ENCODE measurements around the gene SETD2.
A peak's percentile ranks its signal among the peaks of the same experiment; 100 is the strongest.
"Not testable (repeated sequence)": the region's sequence is repeated elsewhere in the genome, so short reads cannot be mapped to it uniquely, and the experiment has no call there.

Gene SETD2

DNA sequence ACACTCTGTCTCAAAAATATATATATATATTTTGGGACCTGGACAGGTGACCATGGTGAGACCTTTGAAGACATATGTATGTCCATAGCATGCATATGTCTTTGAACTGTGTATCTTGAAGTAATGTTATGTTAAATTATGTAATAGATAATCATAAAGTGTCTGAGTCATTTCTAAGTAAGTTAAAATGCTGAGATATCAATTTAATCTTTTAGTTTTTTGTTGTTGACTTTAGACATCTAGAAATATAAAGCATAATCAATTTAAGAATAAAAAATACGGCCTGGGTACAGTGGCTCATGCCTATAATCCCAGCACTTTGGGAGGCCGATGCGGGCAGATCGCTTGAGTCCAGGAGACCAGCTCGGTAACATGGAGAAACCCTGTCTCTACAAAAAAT is 12.7 kb upstream of the SETD2 start:
- no peak for TF ChIP-seq JUND (IDR thresholded peaks at IDR 0.05; ENCODE audit: low read depth)
- in situ Hi-C loops (cut with HindIII; ENCODE audit: low pct_unique_long_range_greater_than_20kb, low sequenced_read_pairs) = no loop called here
- DNase-seq (ENCODE audit: low read depth in 1 of 2, low spot score in 1 of 2) = no peak

DNA sequence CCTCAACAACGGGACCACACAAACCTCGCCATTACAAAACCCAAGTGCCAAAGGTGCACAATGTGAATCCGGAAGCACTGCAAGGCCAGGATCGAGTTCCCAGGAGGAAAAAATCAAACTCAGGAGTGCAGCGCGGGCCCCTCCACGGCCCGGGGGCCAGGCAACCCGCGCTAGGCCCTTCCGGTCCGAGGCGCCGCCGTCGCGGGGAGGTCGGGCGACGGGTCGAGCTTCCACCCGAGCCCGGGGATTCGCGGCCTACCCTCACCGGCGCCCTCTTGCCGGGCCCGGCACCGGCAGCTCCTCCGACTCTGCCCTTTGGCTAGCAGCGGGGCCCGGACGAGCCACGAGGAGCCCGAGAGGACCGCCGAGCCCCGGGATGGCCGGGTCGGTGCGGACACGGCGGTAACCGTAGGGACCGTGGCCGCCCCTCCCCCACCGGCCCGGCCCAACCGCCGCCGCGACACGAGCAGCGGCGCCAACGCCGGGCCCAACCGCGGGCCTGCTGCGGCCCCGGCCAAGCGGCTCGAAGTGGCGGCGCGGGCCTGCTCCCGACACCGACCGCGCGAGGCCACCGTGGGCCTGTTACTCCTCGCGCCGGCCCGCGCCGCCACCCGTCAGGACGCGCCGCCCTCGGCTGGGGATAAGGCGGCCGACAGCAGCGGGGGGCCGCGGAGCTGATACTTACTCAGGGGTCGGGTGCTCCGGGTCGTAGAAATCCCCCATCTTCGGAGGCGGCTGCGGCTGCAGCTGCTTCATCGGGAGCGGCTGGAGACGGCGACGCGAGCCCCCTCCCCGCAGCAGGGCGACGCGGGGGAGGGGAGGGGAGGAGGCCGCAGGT is 525 bp downstream of the SETD2 start:
- TF ChIP-seq JUND (IDR thresholded peaks at IDR 0.05; ENCODE audit: low read depth) = no peak
- in situ Hi-C loops (cut with HindIII; ENCODE audit: low pct_unique_long_range_greater_than_20kb, low sequenced_read_pairs) = no loop called here
- peak; percentile 11 to 31 for DNase-seq (ENCODE audit: low read depth in 1 of 2, low spot score in 1 of 2)

DNA sequence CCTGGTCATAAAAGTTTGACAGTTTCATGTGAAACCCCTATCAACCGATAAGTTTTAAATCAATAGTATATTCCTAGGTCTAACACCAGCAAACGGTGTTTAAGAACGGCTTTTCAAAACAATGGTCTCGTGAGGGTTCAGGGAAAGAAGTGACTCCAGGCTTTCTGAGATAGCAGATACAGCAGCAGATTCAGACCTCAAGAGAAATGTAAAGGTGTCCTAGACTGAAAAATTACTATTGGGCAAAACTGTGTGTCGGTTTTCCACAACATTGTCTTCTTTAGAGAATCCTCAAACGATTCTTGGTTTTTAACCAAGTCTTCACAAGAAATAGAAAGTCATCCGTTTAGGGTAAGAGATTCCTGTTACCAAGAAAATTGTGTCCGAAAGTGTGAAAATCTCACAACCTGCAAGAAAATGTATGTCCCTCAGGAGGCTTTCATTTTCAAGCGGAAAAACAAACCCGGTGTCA is 1.2 kb downstream of the SETD2 start:
- peak in 1 of 2 experiments; percentile 15 for DNase-seq (ENCODE audit: low read depth in 1 of 2, low spot score in 1 of 2)
- TF ChIP-seq JUND (IDR thresholded peaks at IDR 0.05; ENCODE audit: low read depth) = no peak
- in situ Hi-C loops (cut with HindIII; ENCODE audit: low pct_unique_long_range_greater_than_20kb, low sequenced_read_pairs) = no loop called here

DNA sequence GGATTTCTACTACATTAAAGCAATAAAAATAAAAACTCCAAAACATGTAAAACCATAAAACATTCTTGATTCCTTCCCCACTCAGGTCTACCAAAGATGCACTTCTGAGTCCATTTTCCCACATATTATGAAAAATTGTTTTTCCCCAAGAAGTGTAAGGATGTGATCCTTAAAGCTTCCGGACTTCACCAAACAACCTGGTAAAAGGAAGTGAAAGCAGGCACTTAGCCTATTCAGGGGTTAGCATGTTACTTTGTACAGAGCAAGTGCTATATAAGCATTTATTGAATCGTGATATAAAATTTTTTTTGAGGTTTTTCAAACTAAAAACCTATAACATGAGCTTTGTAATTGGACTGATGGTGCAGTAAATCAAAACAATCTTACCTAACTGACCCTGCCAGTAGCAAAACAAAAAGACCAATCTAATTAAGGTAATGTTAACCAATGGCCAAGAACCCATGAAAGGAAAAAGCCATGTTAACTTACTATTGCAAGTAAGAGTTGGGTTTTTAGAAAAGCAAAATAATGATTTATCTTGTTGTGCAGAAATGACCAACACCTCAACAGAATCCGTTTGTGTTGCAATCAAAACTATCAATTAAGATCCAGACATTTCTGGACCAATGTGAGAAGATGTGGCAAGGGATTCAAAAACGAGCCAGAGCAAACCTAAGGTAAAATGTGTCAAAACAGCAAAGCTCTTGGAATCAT is 1.8 kb downstream of the SETD2 start:
- in situ Hi-C loops (cut with HindIII; ENCODE audit: low pct_unique_long_range_greater_than_20kb, low sequenced_read_pairs) = no loop called here
- TF ChIP-seq JUND (IDR thresholded peaks at IDR 0.05; ENCODE audit: low read depth) = no peak
- DNase-seq (ENCODE audit: low read depth in 1 of 2, low spot score in 1 of 2) = no peak

DNA sequence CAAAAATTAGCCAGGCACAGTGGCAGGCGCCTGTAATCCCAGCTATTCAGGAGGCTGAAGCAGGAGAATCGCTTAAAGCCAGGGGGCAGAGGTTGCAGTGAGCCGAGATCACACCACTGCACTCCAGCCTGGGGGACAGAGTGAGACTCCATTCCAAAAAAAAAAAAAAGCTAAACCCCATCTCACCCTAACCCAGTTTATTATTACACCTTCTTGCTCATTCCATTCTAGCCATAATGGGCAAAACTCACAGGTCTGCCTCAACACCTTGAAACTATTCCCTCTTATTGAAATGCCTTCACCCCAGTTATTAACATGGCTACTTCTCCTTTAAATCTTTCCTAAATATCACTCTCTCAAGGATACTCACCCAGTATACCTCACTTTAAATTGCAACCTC is 4.1 kb downstream of the SETD2 start:
- in situ Hi-C loops (cut with HindIII; ENCODE audit: low pct_unique_long_range_greater_than_20kb, low sequenced_read_pairs) = no loop called here
- no peak for DNase-seq (ENCODE audit: low read depth in 1 of 2, low spot score in 1 of 2)
- TF ChIP-seq JUND (IDR thresholded peaks at IDR 0.05; ENCODE audit: low read depth) = no peak

DNA sequence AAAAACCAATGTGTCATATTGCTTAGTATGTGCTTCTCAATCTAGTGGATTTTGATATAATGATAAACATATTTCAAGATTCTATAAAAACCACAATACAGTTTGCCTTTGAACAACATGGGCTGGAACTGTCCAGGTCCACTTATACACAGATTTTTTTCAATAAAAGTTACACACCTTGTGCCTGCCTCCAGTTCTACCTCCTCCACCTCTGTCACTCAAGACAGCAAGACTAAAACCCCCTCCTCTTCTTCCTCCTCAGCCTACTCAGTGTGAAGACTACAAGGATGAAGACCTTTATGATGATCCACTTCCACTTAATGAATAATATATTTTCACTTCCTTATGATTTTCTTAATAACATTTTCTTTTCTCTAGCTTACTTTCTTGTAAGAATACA is 5.7 kb downstream of the SETD2 start:
- TF ChIP-seq JUND (IDR thresholded peaks at IDR 0.05; ENCODE audit: low read depth) = no peak
- in situ Hi-C loops (cut with HindIII; ENCODE audit: low pct_unique_long_range_greater_than_20kb, low sequenced_read_pairs) = no loop called here
- no peak for DNase-seq (ENCODE audit: low read depth in 1 of 2, low spot score in 1 of 2)

DNA sequence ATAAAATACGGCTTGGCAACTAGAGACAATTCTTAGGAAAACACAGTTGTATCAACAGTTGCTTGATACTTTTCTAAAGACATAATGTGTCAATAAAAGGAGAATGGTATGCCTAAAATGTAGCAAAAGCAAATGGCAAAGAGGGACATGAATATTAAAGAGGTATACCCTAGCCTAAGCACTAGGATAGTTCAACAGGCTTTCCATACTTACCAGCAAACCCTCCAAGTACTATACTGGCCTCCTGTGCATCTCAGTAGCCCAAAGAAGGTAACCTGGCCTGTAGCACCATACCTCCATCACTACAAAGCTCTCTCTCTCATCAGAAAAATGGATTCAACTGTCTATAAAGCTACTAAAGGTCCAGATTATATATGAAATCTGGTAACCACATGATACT is 7.5 kb downstream of the SETD2 start:
- TF ChIP-seq JUND (IDR thresholded peaks at IDR 0.05; ENCODE audit: low read depth) = no peak
- in situ Hi-C loops (cut with HindIII; ENCODE audit: low pct_unique_long_range_greater_than_20kb, low sequenced_read_pairs) = no loop called here
- no peak for DNase-seq (ENCODE audit: low read depth in 1 of 2, low spot score in 1 of 2)

DNA sequence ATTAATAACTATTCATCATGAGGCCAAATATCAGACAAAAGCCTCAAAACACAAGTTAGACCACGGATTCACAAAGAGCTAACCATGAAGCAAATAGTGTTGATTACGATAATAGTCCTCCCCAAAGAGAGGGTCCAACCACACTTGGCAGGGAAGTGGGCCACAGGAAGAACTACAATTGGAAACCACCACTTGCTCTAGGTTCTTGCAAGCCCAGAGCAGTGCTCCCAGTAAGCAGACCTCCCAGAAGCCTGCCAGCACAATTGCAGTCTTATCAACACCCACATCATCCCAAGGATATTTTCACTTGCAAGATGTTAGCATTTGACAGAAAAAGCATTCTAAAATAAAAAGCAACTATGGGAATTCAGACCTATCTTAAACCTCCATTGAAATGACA is 11.3 kb downstream of the SETD2 start:
- no peak for TF ChIP-seq JUND (IDR thresholded peaks at IDR 0.05; ENCODE audit: low read depth)
- no peak for DNase-seq (ENCODE audit: low read depth in 1 of 2, low spot score in 1 of 2)
- in situ Hi-C loops (cut with HindIII; ENCODE audit: low pct_unique_long_range_greater_than_20kb, low sequenced_read_pairs) = no loop called here

DNA sequence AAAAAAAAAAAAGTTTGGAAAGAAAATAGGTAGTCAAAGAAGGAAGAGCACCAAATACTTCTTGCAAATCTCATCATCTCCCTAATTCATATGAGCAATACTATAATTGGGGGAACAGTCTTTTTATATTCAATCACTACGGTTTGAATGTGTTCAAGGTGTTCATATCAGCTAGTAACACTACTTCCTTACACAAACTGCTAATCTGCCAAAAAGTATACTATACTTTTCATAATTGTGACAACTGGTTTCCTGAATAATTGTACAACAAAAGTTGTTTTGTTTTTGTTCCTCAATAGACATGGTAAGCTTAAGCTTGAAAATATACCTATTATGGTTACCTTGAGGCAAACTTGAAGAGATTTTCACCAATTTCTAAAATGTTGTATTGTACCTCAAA is 12.1 kb downstream of the SETD2 start:
- no peak for DNase-seq (ENCODE audit: low read depth in 1 of 2, low spot score in 1 of 2)
- in situ Hi-C loops (cut with HindIII; ENCODE audit: low pct_unique_long_range_greater_than_20kb, low sequenced_read_pairs) = no loop called here
- no peak for TF ChIP-seq JUND (IDR thresholded peaks at IDR 0.05; ENCODE audit: low read depth)

DNA sequence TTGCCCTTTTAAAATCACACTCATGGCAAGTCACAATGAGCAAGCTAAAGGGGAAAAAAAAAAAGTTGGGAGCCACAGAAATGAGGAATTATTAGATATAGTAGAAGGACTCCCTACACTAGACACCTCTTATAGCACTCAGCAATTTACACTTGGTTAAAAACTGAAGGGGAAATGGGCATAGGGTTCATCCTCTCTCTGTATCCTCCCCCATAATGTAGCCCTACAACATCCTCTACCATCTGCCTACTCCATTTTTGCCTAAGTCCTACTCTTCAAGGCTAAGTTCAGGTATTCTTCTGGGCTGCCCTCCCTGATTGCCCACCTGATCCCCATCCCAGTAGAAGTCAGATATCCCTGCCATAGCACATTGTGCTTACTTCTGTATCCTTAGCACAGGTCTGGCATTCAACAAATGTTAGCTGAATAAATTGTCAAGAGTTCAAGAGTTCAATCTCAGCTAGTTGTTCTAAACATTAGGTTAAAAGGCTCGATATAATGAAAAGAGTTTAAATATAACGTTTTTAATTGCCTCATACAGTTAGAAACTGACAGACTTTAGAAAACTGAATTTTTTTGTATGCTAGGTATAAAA is 14.5 kb downstream of the SETD2 start:
- TF ChIP-seq JUND (IDR thresholded peaks at IDR 0.05; ENCODE audit: low read depth) = no peak
- DNase-seq (ENCODE audit: low read depth in 1 of 2, low spot score in 1 of 2) = no peak
- in situ Hi-C loops (cut with HindIII; ENCODE audit: low pct_unique_long_range_greater_than_20kb, low sequenced_read_pairs) = no loop called here

DNA sequence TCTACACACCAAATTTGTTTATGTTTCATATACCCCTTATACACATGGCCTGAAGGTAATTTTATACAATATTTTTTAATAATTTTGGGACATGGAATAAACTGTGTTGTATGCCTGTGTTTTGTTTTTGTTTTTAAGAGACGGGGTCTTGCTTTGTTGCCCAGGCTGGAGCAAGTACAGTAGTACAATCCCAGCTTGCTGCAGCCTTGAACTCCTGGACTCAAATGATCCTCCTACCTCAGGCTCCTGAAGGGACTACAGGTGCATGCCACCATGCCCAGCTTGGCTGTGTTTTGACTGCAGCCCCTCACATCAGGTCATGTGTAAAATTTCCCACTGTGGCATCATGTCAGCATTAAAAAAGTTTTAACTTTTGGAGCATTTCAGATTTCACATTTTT is 18.6 kb downstream of the SETD2 start:
- in situ Hi-C loops (cut with HindIII; ENCODE audit: low pct_unique_long_range_greater_than_20kb, low sequenced_read_pairs) = no loop called here
- TF ChIP-seq JUND (IDR thresholded peaks at IDR 0.05; ENCODE audit: low read depth) = no peak
- DNase-seq (ENCODE audit: low read depth in 1 of 2, low spot score in 1 of 2) = no peak

DNA sequence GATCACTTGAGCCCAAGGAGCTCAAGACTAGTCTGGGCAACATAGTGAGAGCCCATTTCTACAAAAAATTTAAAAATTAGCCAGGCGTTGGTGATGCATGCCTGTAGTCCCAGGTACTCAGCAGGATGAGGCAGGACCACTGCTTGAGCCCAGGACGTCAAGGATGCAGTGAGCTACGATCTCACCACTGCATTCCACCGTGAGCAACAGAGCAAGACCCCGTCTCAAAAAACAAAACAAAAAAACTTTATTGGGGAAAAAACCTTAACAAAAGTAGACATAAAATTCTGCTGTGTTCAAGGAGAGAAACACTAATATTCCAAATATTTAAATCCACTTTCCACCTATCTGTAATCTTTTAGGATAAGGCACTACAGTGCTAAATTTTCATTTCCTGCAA is 20.8 kb downstream of the SETD2 start:
- in situ Hi-C loops (cut with HindIII; ENCODE audit: low pct_unique_long_range_greater_than_20kb, low sequenced_read_pairs) = no loop called here
- DNase-seq (ENCODE audit: low read depth in 1 of 2, low spot score in 1 of 2) = no peak
- TF ChIP-seq JUND (IDR thresholded peaks at IDR 0.05; ENCODE audit: low read depth) = no peak

DNA sequence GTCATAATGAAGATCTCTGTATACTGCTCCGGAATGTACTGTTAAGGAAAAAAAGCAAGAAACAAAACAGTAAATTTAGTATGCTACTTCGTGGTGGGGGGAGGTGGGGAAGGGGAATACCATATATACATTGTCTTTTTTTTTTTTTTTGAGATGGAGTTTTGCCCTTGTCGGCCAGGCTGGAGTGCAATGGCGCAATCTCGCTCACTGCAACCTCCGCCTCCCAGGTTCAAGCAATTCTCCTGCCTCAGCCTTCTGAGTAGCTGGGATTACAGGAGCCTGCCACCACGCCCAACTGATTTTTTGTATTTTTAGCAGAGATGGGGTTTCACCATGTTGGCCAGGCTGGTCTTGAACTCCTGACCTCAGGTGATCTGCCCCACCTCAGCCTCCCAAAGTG is 21.4 kb downstream of the SETD2 start:
- DNase-seq (ENCODE audit: low read depth in 1 of 2, low spot score in 1 of 2); in situ Hi-C loops (cut with HindIII; ENCODE audit: low pct_unique_long_range_greater_than_20kb, low sequenced_read_pairs): not testable (repeated sequence)

DNA sequence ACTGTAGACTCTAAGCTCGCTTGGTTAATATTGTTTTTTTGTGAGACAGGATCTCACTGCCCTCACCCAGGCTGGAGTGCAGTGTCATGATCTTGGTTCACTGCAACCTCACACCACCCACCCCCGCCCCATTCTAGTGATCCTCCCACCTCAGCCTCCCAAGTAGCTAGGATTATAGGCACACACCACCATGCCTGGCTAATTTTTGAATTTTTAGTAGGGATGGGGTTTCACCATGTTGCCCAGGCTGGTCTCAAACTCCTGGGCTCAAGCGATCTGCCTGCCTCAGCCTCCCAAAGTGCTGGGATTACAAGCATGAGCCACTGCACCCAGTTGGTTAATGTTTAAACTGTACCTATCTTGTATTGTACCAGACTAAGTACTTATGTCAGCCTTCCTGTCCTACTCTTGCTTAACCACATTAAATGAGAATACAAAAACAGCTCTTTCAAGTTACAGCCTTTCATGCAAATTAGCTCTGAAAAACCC is 22.9 kb downstream of the SETD2 start:
- DNase-seq (ENCODE audit: low read depth in 1 of 2, low spot score in 1 of 2); in situ Hi-C loops (cut with HindIII; ENCODE audit: low pct_unique_long_range_greater_than_20kb, low sequenced_read_pairs): not testable (repeated sequence)

DNA sequence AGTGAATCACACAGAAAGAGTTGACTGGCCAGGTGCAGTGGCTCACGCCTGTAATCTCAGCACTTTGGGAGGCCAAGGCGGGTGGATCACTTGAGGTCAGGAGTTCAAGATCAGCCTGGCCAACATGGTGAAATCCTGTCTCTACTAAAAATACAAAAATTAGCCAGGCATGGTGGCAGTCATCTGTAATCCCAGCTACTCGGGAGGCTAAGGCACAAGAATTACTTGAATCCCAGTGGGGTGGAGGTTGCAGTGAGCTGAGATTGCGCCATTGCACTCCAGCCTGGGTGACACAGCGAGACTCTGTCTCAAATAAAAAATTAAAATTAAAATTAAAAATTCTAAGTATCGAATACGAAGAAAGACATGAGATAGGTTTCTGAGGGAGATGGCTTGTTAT is 23.4 kb downstream of the SETD2 start:
- in situ Hi-C loops (cut with HindIII; ENCODE audit: low pct_unique_long_range_greater_than_20kb, low sequenced_read_pairs); DNase-seq (ENCODE audit: low read depth in 1 of 2, low spot score in 1 of 2): not testable (repeated sequence)
